GM03348 (cell line): ENCODE results near the gene UNC13A.

Experiments
- DNase-seq: peaks from one replicate; pipeline ENCODE4 v3.0.0; 2012; ENCODE audit warnings: low spot score

The UNC13A gene

GRCh38 chr19:17626456-17627015 is 61.6 kb downstream of the UNC13A start:
- DNase-seq = no peak

- no peak for DNase-seq
Measured at GRCh38 chr19:17625980-17626379, 62.2 kb downstream of the UNC13A start.

GRCh38 chr19:17625043-17625442 is 63.1 kb downstream of the UNC13A start:
- no peak for DNase-seq

GRCh38 chr19:17624314-17624991 is 63.7 kb downstream of the UNC13A start:
- no peak for DNase-seq

- DNase-seq = no peak
Measured at GRCh38 chr19:17623224-17623935, 64.8 kb downstream of the UNC13A start.

DNA sequence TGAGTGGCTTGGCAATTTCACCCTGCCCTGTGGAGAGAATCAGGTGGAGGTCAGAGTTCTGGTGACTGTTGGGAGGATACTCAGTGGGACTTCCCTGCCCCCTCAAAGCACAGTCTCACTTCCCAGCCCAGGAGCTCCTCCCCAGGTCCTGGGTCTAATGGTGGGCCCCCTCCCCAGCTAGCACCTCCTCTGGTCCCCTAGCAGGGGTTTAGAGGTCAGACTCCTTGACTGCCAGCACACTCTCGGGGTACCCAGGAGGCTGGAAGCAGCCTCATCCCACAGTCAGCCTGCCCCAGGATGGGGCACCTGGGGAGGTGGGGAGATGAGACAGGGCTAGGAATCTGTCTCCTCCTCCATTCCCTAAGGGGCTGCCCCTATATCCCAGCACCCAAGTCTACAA is 67.5 kb downstream of the UNC13A start:
- DNase-seq = no peak

- no peak for DNase-seq
Measured at GRCh38 chr19:17618936-17619335, 69.2 kb downstream of the UNC13A start.

- DNase-seq = no peak
Measured at GRCh38 chr19:17618281-17618903, 69.8 kb downstream of the UNC13A start.

DNA sequence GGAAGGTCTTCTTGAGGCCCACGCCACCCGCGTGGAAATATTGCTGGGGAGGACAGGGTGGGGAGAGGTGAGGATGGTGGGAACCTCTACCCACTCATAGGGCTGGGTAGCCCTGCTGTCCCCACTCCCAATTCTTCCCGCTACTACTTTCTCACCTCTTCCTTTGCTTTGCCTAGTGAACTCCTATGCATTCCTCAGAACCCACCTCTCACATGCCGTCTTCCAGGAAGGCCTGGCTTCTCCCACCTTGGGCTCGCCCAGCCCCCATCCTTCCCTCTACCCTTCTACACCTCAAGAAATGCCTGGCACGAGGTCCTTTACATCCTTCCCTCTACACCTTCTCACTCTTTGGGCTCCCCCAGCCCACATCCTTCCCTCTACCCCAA is 70.4 kb downstream of the UNC13A start:
- DNase-seq = no peak

GRCh38 chr19:17616961-17617806 is 71.0 kb downstream of the UNC13A start:
- DNase-seq = no peak

- DNase-seq = no peak
Measured at GRCh38 chr19:17616686-17616960, 71.5 kb downstream of the UNC13A start.

- no peak for DNase-seq
Measured at GRCh38 chr19:17615889-17616685, 72.1 kb downstream of the UNC13A start.

DNA sequence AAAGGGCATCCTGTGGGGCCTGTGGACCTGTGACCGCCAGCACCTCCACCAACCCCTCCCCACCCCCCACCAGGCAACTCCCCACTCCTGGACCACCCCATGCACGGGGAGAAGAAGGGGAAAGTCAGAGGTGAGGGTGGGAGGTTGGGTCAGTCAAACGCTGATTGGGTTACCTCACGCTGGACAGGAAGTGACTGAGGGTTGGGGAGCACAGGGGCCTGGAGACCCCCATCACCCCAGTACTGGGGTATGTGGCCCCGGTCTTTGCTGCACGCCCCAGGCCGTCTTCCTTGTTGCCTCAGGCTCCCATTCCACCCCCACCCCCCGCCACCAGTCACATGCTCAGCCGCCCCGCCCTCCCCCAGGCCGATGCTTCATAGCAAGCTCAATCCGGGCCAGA is 73.7 kb downstream of the UNC13A start:
- DNase-seq = no peak

- DNase-seq = no peak
Measured at GRCh38 chr19:17611462-17612244, 76.5 kb downstream of the UNC13A start.

DNA sequence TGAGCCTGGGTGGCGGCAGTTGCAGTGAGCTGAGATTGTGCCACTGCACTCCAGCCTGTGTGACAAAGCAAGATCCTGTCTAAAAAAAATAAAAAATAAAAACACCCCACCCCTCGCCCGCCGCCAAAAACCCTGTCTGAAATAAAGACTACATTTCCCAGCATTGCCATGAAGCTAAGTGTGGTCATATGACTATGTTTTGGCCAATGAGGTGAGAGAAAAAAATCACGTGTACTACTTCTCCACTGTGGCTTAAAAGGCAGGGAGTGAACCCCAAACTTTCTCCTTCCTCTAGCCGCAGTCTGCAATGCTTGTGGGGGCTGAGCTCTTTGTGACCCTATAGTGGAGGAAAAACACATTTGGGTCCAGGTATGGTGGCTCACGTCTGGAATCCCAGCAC is 77.8 kb downstream of the UNC13A start:
- no peak for DNase-seq

DNA sequence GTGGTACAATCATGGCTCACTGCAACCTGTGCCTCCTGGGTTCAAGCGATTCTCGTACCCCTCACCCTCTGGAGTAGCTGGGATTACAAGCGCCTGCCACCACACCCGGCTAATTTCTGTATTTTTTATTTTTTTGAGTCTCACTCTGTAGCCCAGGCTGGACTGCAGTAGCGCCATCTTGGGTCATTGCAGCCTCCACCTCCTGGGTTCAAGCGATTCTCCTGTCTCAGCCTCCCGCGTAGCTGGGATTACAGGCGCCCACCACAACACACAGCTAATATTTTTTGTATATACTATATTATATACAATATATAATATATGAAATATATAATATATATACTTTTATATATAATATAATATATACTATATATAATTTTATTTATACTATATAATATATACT is 80.2 kb downstream of the UNC13A start:
- DNase-seq = no peak

DNA sequence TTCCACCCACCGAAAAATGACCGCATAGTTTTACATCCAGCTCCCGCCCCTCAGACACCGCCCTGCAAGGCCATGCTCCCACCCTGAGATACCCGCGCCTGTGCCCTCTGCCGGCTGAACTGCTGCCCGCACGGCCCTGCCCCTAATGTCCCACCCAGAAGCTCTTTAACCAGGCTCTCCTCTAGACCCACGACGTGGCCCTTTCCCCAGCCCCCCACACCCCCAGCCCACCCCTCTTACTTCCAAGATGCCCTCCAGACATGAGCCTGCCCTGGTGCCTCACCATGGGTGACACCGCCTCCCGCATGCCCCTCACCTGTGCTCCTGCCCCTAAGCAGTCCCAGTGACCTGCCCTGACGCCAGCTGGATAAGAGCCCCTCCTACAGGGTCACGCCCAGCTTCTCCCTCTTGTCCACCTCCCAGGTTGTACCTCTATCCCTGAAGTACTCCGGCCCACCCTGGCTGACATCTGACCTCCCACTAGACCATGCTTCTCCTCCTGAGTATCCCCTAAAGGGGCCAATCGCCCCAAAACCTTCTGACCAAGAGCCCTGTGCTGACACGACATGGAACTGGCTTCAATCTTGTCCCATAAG is 81.5 kb downstream of the UNC13A start:
- DNase-seq = no peak

GRCh38 chr19:17605761-17606589 is 82.2 kb downstream of the UNC13A start:
- peak; percentile 91 for DNase-seq

GRCh38 chr19:17605117-17605516 is 83.0 kb downstream of the UNC13A start:
- DNase-seq = no peak
